ENCODE data around the gene C11orf52. TPM values are rescaled to one million over a fixed set of nuclear protein-coding genes. Genes with fewer than 3 reads are reported as not detected.

C11orf52 gene
- polyA plus RNA-seq, 1 donor from 2014 or later = not detected

DNA sequence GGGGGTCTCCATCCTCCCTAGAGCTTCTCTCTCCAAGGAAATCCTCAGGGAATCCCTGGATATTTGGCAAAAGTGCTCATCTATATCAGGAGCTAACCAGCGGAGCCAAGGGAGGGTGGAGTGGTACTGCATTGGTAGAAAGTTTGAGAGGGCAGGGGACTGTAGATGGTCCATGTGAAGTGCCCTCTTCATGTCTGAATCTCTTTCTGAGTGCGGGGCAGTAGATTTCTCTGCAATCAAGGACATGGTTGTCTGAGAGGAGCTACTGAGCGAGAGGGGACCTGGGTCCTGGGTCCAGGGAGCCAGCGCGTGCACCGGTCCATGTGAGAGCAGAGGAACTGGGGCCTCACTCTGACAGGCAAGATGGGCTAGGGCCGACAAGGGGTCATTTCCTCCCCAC is 19.1 kb downstream of the C11orf52 start:
- H2AFZ ChIP-seq (ENCODE audit: low read depth, low read length) = peak overlapping the region; percentile 48
- H3K27ac ChIP-seq (ENCODE audit: low read length) = peak overlapping the region; percentile 68
- H3K9me2 ChIP-seq (ENCODE audit: insufficient read depth, low read length) = no peaks in the 10 kb centered on the region
- peak overlapping the region; percentile 69 for H3K9ac ChIP-seq (ENCODE audit: low read length)
- TF ChIP-seq, protein P1, sequence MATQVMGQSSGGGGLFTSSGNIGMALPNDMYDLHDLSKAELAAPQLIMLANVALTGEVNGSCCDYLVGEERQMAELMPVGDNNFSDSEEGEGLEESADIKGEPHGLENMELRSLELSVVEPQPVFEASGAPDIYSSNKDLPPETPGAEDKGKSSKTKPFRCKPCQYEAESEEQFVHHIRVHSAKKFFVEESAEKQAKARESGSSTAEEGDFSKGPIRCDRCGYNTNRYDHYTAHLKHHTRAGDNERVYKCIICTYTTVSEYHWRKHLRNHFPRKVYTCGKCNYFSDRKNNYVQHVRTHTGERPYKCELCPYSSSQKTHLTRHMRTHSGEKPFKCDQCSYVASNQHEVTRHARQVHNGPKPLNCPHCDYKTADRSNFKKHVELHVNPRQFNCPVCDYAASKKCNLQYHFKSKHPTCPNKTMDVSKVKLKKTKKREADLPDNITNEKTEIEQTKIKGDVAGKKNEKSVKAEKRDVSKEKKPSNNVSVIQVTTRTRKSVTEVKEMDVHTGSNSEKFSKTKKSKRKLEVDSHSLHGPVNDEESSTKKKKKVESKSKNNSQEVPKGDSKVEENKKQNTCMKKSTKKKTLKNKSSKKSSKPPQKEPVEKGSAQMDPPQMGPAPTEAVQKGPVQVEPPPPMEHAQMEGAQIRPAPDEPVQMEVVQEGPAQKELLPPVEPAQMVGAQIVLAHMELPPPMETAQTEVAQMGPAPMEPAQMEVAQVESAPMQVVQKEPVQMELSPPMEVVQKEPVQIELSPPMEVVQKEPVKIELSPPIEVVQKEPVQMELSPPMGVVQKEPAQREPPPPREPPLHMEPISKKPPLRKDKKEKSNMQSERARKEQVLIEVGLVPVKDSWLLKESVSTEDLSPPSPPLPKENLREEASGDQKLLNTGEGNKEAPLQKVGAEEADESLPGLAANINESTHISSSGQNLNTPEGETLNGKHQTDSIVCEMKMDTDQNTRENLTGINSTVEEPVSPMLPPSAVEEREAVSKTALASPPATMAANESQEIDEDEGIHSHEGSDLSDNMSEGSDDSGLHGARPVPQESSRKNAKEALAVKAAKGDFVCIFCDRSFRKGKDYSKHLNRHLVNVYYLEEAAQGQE (IDR thresholded peaks at IDR 0.05; ENCODE audit: borderline replicate concordance) = no peak
- TF ChIP-seq SMC3 (conservative IDR thresholded peaks at IDR 0.05; ENCODE audit: poor library complexity) (no peak), POLR2AphosphoS5 (IDR thresholded peaks at IDR 0.05) (no peak), RAD21 (conservative IDR thresholded peaks at IDR 0.05) (no peak), TAF1 (IDR thresholded peaks at IDR 0.05; ENCODE audit: low read depth) (no peak), MXI1 (conservative IDR thresholded peaks at IDR 0.05; ENCODE audit: poor library complexity, severe bottlenecking) (no peak), EP300 (conservative IDR thresholded peaks at IDR 0.05; ENCODE audit: poor library complexity, severe bottlenecking) (no peak)
- TF ChIP-seq, protein P2, sequence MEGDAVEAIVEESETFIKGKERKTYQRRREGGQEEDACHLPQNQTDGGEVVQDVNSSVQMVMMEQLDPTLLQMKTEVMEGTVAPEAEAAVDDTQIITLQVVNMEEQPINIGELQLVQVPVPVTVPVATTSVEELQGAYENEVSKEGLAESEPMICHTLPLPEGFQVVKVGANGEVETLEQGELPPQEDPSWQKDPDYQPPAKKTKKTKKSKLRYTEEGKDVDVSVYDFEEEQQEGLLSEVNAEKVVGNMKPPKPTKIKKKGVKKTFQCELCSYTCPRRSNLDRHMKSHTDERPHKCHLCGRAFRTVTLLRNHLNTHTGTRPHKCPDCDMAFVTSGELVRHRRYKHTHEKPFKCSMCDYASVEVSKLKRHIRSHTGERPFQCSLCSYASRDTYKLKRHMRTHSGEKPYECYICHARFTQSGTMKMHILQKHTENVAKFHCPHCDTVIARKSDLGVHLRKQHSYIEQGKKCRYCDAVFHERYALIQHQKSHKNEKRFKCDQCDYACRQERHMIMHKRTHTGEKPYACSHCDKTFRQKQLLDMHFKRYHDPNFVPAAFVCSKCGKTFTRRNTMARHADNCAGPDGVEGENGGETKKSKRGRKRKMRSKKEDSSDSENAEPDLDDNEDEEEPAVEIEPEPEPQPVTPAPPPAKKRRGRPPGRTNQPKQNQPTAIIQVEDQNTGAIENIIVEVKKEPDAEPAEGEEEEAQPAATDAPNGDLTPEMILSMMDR (IDR thresholded peaks at IDR 0.05; ENCODE audit: poor library complexity, severe bottlenecking) = no peak
- H3K9me3 ChIP-seq (ENCODE audit: low read length) = no peaks in the 10 kb centered on the region
- peak overlapping the region; percentile 70 for H3K4me3 ChIP-seq (ENCODE audit: low read length)
- no peaks in the 10 kb centered on the region for H3F3A ChIP-seq (ENCODE audit: insufficient read depth, low read length, poor library complexity, severe bottlenecking)
- H3K4me2 ChIP-seq (ENCODE audit: low read length) = peak overlapping the region; percentile 91
- no peaks in the 10 kb centered on the region for H3K36me3 ChIP-seq (ENCODE audit: insufficient read depth, low read length)
- no peaks in the 10 kb centered on the region for H3K27me3 ChIP-seq (ENCODE audit: insufficient read depth, low read depth, low read length)
- peaks cover 31% of the 10 kb centered on the region for H3K79me2 ChIP-seq (replicated peaks; ENCODE audit: insufficient read depth, low read length)
- H4K20me1 ChIP-seq (ENCODE audit: insufficient read depth) = no peaks in the 10 kb centered on the region

DNA sequence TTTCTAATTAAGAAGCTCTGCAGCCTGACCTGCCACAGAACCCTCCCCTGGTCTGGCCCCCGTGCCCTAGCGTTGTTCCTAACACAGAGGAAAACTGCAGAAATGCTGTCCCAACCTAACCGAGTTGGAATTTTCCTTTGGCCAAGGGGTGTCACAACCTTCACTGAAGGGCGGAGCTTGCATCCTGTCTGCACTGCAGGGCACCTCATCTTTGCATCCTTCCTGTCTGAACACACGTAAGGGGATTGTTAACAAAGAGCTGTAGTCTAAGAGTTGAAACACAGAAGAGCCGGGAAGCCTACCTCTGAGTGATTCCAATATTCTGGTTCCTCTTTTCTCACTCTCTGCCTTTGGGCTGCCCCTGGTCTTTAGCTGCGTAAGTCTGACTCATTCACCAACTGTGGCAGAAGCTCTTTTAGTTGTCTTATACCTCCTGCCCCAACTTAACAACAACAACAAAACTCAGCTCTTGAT is 20.0 kb downstream of the C11orf52 start:
- Histone ChIP-seq H3F3A (ENCODE audit: insufficient read depth, low read length, poor library complexity, severe bottlenecking) (no peaks in the 10 kb centered on the region), H3K79me2 (replicated peaks; ENCODE audit: insufficient read depth, low read length) (peaks cover 31% of the 10 kb centered on the region), H2AFZ (ENCODE audit: low read depth, low read length) (no peak overlapping the region), H3K9ac (ENCODE audit: low read length) (peak overlapping the region; percentile 69), H3K9me3 (ENCODE audit: low read length) (no peaks in the 10 kb centered on the region), H3K36me3 (ENCODE audit: insufficient read depth, low read length) (no peaks in the 10 kb centered on the region), H3K27me3 (ENCODE audit: insufficient read depth, low read depth, low read length) (no peaks in the 10 kb centered on the region), H3K9me2 (ENCODE audit: insufficient read depth, low read length) (no peaks in the 10 kb centered on the region), H4K20me1 (ENCODE audit: insufficient read depth) (no peaks in the 10 kb centered on the region), H3K27ac (ENCODE audit: low read length) (peak overlapping the region; percentile 68), H3K4me2 (ENCODE audit: low read length) (peak overlapping the region; percentile 91), H3K4me3 (ENCODE audit: low read length) (peak overlapping the region; percentile 70)
- TF ChIP-seq TAF1 (IDR thresholded peaks at IDR 0.05; ENCODE audit: low read depth) (no peak), EZH2 (IDR thresholded peaks at IDR 0.05; ENCODE audit: borderline replicate concordance, insufficient read depth, low read length, poor library complexity, severe bottlenecking) (no peak), POLR2AphosphoS5 (IDR thresholded peaks at IDR 0.05) (peak; percentile 31)
- TF ChIP-seq, protein P1 (IDR thresholded peaks at IDR 0.05; ENCODE audit: borderline replicate concordance) = peak; percentile 13

Data from neural cell (in vitro differentiated cells).